HepG2 (cell line): ENCODE results near the gene SLC9C2. TPM values are rescaled to one million over a fixed set of nuclear protein-coding genes. Genes with fewer than 3 reads are reported as not detected.

ENCODE experiments used
- ARHGAP35 ChIP-seq: sonication (generic); formaldehyde crosslinking; IDR thresholded peaks from 2 replicates; pipeline ENCODE4 v1.9.0; 2022; ENCODE audit warnings: mild to moderate bottlenecking, inconsistent platforms, moderate library complexity, missing genetic modification reagents, borderline replicate concordance
- ATF7-NPFF ChIP-seq: sonication (generic); formaldehyde crosslinking; IDR thresholded peaks from 2 replicates; pipeline ENCODE4 v1.8.1; 2023; ENCODE audit warnings: mild to moderate bottlenecking, low read depth, missing genetic modification reagents, moderate library complexity
- HNRNPLL ChIP-seq: fragments of 200-400 bp; formaldehyde crosslinking; IDR thresholded peaks from 2 replicates; pipeline ENCODE4 v1.6.1; 2017; ENCODE audit warnings: mild to moderate bottlenecking, low read depth, low read length; ENCODE audit not compliant: poor library complexity, severe bottlenecking
- HOXD1 ChIP-seq: sonication (generic); formaldehyde crosslinking; IDR thresholded peaks from 2 replicates; pipeline ENCODE4 v1.5.0; 2020; ENCODE audit warnings: missing genetic modification reagents
- JUN ChIP-seq: sonication (generic); formaldehyde crosslinking; IDR thresholded peaks from 2 replicates; pipeline ENCODE4 v1.4.0; 2020; ENCODE audit warnings: mild to moderate bottlenecking, missing genetic modification reagents
- MTA1 ChIP-seq: sonication (generic); formaldehyde crosslinking; IDR thresholded peaks from 2 replicates; pipeline ENCODE4 v1.4.0; 2020; ENCODE audit warnings: missing genetic modification reagents, mild to moderate bottlenecking, borderline replicate concordance
- MYNN ChIP-seq: sonication (generic); formaldehyde crosslinking; IDR thresholded peaks from 2 replicates; pipeline ENCODE4 v1.4.0; 2020; ENCODE audit warnings: mild to moderate bottlenecking, low read depth, missing genetic modification reagents
- PCBP1 ChIP-seq: fragments of 200-400 bp; formaldehyde crosslinking; IDR thresholded peaks from 2 replicates; pipeline ENCODE4 v1.6.1; 2017; ENCODE audit warnings: mild to moderate bottlenecking, low read depth, low read length, borderline replicate concordance
- SMAD9 ChIP-seq: sonication (generic); formaldehyde crosslinking; IDR thresholded peaks from 2 replicates; pipeline ENCODE4 v1.5.1; 2020; ENCODE audit warnings: mild to moderate bottlenecking, missing genetic modification reagents
- THAP11 ChIP-seq: IDR thresholded peaks from 2 replicates; pipeline ENCODE4 v1.6.1; 2016; ENCODE audit warnings: missing biosample characterization, missing genetic modification reagents
- ZNF331 ChIP-seq: sonication (generic); formaldehyde crosslinking; IDR thresholded peaks from 2 replicates; pipeline ENCODE4 v1.4.0; 2020; ENCODE audit warnings: missing genetic modification reagents
- ZNF570 ChIP-seq: sonication (generic); formaldehyde crosslinking; IDR thresholded peaks from 2 replicates; pipeline ENCODE4 v1.4.0; 2020; ENCODE audit warnings: mild to moderate bottlenecking, missing genetic modification reagents, borderline replicate concordance
- ZNF768 ChIP-seq: sonication (generic); formaldehyde crosslinking; IDR thresholded peaks from 2 replicates; pipeline ENCODE4 v1.4.0; 2020; ENCODE audit warnings: missing genetic modification reagents
- polyA plus RNA-seq, 8 experiments: library from polyadenylated mRNA; depleted of rRNA in 3 of 8; stranded (reverse) in 7 of 8; unstranded in 1 of 8; fragments of >200 nt; fragmentation: Illumina TruSeq in 4 of 8; extraction: Trizol in 4 of 8; gene quantifications; 2 replicates each; pipeline versions ENCODE4 v1.2.1 to v1.2.3, GENCODE V29; 2011 to 2016; ENCODE audit warnings: low read depth in 4 of 8, missing spikeins in 1 of 8, mixed read lengths in 1 of 8; ENCODE audit not compliant: insufficient read depth in 1 of 8
- total RNA-seq, 5 experiments: library from RNA; depleted of rRNA; stranded (reverse); fragments of >200 nt; fragmentation: Illumina TruSeq; extraction: Trizol; gene quantifications; 2 replicates each; pipeline ENCODE4 v1.2.3, GENCODE V29; 2016; ENCODE audit warnings: low read depth in 1 of 5
- TF ChIP-seq, protein P1 (sequence below): sonication (generic); formaldehyde crosslinking; IDR thresholded peaks from 2 replicates; pipeline ENCODE4 v1.5.0; 2020; ENCODE audit warnings: missing genetic modification reagents, mild to moderate bottlenecking, borderline replicate concordance
- TF ChIP-seq, protein P2 (sequence below), 2 experiments: fragments of 450-650 bp in 1 of 2; sonication (generic) in 1 of 2; formaldehyde crosslinking; IDR thresholded peaks; 2 replicates each; pipeline versions ENCODE4 v1.5.0 to v1.8.0; 2020 to 2022; ENCODE audit warnings: mild to moderate bottlenecking in 1 of 2, missing genetic modification reagents in 1 of 2
- TF ChIP-seq, protein P3 (sequence below): IDR thresholded peaks from 2 replicates; pipeline ENCODE4 v1.6.1; 2016; ENCODE audit warnings: mild to moderate bottlenecking
- TF ChIP-seq, protein P4 (sequence below): sonication (generic); formaldehyde crosslinking; IDR thresholded peaks from 2 replicates; pipeline ENCODE4 v1.9.0; 2021; ENCODE audit warnings: missing genetic modification reagents, borderline replicate concordance
- TF ChIP-seq, protein P5 (sequence below): sonication (generic); formaldehyde crosslinking; IDR thresholded peaks from 2 replicates; pipeline ENCODE4 v1.5.1; 2020; ENCODE audit warnings: mild to moderate bottlenecking, missing genetic modification reagents, borderline replicate concordance

The SLC9C2 gene
- total and polyA plus RNA-seq, 2 of the 13 experiments (the other 11 are each of a cell fraction or from before 2014, with no cell fraction given) = 0.03 TPM; not detected in 1

DNA sequence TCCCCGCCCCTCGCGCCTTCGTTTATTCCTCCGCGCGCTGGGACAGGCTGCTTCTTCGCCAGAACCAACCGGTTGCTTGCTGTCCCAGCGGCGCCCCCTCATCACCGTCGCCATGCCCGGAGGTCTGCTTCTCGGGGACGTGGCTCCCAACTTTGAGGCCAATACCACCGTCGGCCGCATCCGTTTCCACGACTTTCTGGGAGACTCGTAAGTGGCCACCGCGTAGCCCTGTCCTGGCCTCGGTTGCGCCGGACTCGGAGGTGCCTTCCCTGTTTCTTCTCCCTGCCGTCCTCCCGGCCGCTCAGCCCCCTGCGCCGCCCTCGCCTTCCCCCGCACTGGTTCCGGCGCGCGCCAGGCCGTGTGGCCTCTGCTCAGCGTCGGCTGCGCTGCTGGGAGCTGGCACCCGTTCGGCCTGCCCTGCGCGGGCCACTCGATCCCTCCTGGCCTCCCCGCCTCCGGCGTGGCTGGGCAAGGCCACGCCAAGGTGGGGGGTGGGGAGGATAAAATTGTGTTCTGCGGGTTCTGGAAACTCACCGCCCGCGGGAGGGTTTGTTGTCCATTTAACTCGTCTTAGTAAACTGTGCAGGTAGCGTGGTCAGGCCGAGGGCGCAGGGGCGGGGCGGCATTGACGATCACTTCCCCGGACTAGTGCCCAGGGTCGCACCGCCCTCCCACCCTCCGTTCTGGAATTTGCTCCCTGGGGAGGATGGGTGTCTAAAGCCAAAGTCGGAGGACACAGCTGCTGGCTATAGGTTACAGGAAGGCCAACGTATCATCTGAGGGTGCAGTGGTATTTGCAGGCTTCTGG is 125.4 kb downstream of the SLC9C2 start, which contains the start of gene PRDX6 (continued):
- TF ChIP-seq, protein P1, sequence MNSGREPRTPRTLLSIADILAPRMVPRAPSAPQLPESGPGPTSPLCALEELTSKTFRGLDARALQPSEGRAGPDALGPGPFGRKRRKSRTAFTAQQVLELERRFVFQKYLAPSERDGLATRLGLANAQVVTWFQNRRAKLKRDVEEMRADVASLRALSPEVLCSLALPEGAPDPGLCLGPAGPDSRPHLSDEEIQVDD = no peak; the same call in 1 of the 2 replicates
- TF ChIP-seq ZNF768 (CRISPR knock-in tag) (peak; percentile 79; the same call in 1 of the 2 replicates), PCBP1 (0 out of 2 replicates have a peak, but pooled peaks have one; percentile 35), THAP11 (CRISPR knock-in tag) (peak; percentile 56), MYNN (CRISPR knock-in tag) (no peak), ATF7-NPFF (CRISPR knock-in tag) (no peak), JUN (CRISPR knock-in tag) (peak; percentile 38; the same call in 1 of the 2 replicates), ZNF331 (CRISPR knock-in tag) (peak; percentile 4; the same call in 1 of the 2 replicates), MTA1 (no peak), HNRNPLL (peak; percentile 70), SMAD9 (CRISPR knock-in tag) (no peak), ZNF570 (CRISPR knock-in tag) (peak; percentile 78; the same call in 1 of the 2 replicates), ARHGAP35 (CRISPR knock-in tag) (peak; percentile 69; the same call in 1 of the 2 replicates), HOXD1 (CRISPR knock-in tag) (peak; percentile 55; the same call in 1 of the 2 replicates)
- TF ChIP-seq, protein P2, sequence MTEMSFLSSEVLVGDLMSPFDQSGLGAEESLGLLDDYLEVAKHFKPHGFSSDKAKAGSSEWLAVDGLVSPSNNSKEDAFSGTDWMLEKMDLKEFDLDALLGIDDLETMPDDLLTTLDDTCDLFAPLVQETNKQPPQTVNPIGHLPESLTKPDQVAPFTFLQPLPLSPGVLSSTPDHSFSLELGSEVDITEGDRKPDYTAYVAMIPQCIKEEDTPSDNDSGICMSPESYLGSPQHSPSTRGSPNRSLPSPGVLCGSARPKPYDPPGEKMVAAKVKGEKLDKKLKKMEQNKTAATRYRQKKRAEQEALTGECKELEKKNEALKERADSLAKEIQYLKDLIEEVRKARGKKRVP (CRISPR knock-in tag; IDR thresholded peaks at IDR 0.05) = peak in 1 of 2 experiments; percentile 55; a peak in 2 of 4 replicates
- TF ChIP-seq, protein P3, sequence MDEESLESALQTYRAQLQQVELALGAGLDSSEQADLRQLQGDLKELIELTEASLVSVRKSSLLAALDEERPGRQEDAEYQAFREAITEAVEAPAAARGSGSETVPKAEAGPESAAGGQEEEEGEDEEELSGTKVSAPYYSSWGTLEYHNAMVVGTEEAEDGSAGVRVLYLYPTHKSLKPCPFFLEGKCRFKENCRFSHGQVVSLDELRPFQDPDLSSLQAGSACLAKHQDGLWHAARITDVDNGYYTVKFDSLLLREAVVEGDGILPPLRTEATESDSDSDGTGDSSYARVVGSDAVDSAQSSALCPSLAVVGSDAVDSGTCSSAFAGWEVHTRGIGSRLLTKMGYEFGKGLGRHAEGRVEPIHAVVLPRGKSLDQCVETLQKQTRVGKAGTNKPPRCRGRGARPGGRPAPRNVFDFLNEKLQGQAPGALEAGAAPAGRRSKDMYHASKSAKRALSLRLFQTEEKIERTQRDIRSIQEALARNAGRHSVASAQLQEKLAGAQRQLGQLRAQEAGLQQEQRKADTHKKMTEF (CRISPR knock-in tag) = peak; percentile 42; the same call in 1 of the 2 replicates
- TF ChIP-seq, protein P4, sequence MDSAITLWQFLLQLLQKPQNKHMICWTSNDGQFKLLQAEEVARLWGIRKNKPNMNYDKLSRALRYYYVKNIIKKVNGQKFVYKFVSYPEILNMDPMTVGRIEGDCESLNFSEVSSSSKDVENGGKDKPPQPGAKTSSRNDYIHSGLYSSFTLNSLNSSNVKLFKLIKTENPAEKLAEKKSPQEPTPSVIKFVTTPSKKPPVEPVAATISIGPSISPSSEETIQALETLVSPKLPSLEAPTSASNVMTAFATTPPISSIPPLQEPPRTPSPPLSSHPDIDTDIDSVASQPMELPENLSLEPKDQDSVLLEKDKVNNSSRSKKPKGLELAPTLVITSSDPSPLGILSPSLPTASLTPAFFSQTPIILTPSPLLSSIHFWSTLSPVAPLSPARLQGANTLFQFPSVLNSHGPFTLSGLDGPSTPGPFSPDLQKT = 0 out of 2 replicates have a peak, but pooled peaks have one; percentile 61
- TF ChIP-seq, protein P5, sequence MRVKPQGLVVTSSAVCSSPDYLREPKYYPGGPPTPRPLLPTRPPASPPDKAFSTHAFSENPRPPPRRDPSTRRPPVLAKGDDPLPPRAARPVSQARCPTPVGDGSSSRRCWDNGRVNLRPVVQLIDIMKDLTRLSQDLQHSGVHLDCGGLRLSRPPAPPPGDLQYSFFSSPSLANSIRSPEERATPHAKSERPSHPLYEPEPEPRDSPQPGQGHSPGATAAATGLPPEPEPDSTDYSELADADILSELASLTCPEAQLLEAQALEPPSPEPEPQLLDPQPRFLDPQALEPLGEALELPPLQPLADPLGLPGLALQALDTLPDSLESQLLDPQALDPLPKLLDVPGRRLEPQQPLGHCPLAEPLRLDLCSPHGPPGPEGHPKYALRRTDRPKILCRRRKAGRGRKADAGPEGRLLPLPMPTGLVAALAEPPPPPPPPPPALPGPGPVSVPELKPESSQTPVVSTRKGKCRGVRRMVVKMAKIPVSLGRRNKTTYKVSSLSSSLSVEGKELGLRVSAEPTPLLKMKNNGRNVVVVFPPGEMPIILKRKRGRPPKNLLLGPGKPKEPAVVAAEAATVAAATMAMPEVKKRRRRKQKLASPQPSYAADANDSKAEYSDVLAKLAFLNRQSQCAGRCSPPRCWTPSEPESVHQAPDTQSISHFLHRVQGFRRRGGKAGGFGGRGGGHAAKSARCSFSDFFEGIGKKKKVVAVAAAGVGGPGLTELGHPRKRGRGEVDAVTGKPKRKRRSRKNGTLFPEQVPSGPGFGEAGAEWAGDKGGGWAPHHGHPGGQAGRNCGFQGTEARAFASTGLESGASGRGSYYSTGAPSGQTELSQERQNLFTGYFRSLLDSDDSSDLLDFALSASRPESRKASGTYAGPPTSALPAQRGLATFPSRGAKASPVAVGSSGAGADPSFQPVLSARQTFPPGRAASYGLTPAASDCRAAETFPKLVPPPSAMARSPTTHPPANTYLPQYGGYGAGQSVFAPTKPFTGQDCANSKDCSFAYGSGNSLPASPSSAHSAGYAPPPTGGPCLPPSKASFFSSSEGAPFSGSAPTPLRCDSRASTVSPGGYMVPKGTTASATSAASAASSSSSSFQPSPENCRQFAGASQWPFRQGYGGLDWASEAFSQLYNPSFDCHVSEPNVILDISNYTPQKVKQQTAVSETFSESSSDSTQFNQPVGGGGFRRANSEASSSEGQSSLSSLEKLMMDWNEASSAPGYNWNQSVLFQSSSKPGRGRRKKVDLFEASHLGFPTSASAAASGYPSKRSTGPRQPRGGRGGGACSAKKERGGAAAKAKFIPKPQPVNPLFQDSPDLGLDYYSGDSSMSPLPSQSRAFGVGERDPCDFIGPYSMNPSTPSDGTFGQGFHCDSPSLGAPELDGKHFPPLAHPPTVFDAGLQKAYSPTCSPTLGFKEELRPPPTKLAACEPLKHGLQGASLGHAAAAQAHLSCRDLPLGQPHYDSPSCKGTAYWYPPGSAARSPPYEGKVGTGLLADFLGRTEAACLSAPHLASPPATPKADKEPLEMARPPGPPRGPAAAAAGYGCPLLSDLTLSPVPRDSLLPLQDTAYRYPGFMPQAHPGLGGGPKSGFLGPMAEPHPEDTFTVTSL (CRISPR knock-in tag) = peak; percentile 20; the same call in 1 of the 2 replicates
